NCI-H2171 (cell line): ENCODE results near the gene NCOR2.

Experiments
- DNase-seq: peaks from one replicate; lab custom pipeline; 2025; lab: John Stamatoyannopoulos, UW

The NCOR2 gene

GRCh38 chr12:124559182-124560017, 8.0 kb downstream of the NCOR2 start:
- no peak for DNase-seq

DNA sequence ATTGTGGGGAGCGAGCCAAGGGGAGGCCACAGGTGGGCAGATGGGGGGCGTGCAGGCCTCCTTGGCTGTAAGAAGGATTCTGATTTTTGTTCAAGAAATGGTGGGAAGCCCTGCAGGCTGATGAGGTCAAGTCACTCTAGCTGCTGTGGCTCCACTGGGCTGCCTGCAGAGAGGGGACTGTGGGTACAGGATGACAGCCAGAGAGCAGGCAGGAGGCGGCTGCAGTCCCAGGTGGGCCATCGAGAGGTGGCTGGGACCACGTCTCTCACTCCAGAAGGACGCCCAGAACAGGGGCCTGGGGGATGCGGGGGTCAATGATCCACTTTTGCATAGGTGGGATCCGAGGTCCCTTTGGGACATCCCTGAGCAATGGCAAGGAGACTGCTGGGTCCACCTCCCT, 9.1 kb downstream of the NCOR2 start:
- no peak for DNase-seq

DNA sequence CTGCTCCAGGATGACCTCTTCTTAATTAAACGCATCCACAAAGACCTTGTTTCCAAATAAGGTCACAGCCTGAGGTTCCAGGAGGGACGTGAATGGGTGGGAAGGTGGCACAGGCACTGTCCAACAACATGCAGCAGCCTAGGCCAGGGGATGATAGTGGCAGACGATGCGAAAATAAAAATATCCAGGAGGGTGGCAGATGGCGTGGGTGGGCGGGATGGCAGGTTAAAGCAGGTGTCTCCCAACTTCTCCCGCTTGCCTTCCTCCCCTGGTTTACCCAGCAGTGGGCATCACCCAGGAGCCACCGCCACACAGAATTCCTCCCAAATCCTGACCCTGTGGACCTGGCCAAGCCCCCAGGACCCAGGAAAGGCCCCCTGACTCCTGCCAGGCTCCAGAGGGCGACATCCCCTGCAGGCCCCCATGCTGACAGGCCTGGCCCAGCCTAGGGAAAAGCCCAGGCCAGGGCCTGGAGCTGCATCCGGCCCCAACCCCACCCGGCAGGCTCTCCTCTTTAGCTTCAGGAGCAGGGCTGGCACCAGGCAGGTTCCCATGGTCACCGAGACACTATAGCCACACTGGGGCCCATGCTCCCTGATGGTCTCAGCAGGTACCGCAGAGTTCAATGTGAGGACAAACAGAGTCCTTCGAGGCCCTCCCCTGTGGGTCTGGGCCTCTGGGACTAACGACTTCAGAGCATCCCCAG, 9.7 kb downstream of the NCOR2 start:
- DNase-seq = peak; percentile 64

DNA sequence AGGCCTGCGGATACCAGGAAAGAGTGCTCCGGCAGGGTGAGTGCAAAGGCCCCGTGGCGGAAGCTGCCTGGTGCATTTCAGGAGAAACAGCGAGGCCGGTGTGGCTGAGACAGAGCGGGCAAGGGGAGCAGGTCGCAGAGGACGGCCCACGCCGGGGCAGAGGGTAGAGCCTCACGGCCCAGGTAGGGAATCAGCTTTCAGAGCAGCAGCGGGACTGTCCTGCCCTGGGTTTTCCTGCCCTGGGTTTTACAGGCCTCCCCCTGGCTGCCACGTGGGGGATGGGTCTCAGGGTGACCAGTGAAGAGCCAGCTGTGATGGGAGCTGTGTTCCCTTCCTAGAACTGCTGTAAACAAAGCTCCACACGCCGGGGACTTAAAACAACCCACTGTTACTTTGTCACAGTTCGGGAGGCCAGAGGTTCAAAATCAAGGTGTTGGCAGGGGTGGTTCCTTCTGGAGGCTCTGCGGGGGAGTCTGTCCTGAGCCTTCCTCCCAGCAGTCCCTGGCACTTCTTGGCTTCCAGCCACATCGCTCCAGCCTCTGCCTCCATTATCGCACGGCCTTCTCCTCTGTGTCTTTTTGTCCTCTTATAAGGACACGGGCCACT, 10.4 kb downstream of the NCOR2 start:
- DNase-seq = no peak

- no peak for DNase-seq
These were observed 11.3 kb downstream of the NCOR2 start for GRCh38 chr12:124556074-124556466.

DNA sequence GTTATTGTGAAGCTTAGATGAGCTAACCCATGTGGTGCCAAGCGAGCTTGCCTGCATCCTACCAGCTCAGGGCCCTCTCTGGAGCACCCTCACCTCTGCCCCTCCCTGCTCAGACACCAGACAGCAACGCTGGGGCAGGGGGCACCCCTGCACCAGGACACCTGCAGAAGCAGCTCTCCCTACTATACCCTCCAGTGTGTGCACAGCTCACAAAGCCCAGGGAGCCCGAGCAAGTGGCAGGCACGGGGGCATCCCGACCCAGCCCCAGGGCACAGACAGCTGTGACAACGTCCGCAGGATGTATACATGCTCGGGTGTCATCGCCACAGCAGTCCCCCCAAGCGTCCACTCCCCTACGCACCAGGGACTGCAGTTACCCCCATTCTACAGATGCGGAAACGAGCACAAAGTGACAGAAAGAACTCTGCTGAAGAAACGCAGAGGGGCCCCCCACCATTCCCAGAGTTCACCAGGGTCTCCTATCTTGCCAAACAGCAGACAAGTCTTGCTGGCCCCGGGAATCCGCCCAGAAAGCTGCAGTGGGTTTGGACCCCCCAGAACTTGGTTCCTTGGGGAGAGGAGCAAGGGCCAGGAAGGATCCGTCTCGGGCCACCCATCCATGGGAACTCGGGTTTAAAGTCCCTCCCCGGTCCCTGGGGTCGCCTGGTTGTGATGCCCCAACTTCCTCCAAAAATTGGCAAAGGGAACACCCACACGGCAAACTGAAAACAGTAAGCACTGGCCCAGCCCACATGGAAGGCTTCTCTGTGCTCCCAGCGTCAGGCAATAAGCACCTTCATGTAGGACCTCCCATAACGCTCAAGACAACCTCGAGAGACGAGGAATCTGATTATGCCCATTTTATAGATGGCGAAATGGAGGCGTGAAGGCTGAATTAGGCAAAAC, 12.0 kb downstream of the NCOR2 start:
- DNase-seq = no peak

GRCh38 chr12:124554429-124555029, 12.9 kb downstream of the NCOR2 start:
- DNase-seq = no peak

- no peak for DNase-seq
These were observed 13.5 kb downstream of the NCOR2 start for GRCh38 chr12:124553862-124554428.

GRCh38 chr12:124551268-124552144, 15.9 kb downstream of the NCOR2 start:
- DNase-seq = peak; percentile 91

GRCh38 chr12:124550123-124551089, 17.0 kb downstream of the NCOR2 start:
- DNase-seq = no peak

DNA sequence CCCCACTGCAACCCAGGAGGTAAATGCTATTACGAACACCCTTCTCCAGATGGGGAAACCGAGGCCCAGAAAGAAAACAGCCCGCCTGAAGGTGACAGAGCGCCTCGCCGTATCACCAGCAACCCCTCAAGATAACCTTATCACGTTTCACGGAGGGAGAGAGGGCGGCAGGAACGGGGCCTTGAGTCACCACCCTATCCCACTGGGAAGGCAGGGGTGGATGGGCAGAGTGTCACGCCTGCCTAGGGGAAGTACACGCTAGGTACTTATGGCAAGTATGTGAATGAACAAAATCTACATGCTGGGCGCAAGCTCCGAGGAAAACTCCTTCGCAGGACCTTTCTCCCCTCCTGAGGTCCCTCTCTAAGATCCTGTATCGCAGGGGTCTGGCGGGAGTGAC, 17.8 kb downstream of the NCOR2 start:
- no peak for DNase-seq

DNA sequence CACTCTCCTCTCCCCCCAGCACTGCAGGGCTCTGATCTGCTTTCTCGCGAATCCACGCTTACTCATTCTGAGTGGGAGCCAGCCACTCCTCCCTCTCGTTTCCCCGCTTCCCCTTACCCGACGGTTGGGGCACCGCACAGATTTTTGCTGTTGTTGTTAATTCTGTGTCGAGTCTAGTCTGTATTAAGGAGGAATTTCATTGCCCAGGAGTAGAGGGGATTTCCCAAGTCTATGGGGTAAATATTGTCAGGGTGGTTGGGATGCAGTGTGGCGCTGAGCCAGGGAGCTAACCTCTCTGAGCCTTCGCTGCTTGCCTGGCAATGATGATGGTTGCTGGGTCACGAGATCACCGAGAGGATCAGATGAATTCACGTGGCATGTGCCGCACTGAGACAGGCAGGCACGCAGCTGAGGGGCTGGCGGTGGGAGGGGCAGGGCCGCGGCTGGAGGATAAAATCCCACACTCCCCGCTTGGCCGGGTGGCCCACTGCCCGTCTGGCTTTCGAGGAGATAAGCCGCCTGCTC, 18.5 kb downstream of the NCOR2 start:
- peak; percentile 73 for DNase-seq

- DNase-seq = no peak
These were observed 19.8 kb downstream of the NCOR2 start for GRCh38 chr12:124547626-124548025.

DNA sequence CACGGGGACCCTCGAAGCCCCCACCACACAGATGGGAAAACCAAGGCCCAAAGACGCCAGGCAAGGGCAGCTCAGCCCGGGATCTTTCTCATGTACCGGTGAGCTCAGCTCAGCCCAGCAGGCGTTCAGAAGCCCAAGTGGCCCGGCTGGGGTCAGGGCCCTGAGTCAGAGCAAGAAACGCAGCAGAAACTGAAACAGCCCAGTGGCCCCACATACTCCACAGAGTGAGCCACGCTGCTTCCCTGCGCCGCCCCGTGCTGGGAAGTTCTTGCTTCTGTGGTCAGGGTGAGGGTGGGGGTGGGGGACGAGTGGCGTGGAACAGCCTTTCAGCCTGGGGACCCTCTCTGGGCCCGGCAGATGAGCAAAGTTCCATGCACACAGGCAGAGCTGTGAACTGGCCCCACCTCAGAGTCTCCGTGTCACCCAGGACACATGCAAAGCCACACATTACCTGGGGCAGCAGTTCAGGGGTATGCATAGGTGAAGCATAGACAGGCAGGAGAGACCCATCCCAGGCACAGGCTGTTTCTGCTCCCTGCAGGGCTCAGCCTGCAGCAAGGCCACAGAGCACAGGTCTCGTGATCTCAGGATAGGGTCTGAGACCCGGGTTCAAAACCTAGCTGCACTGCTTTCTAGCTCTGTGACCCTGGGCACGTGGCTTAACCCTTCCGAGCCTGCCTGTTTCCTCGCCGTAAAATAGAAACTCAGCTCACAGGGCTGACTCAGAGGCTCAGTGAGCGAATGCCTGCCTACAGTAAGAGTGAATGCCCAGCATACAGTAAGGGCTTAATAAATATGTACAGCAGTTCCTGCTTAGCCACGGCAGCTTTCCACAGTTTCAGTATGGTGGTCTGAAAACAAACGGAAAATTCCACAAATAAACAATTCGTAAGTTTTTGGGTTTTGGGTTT, 21.6 kb downstream of the NCOR2 start:
- no peak for DNase-seq

DNA sequence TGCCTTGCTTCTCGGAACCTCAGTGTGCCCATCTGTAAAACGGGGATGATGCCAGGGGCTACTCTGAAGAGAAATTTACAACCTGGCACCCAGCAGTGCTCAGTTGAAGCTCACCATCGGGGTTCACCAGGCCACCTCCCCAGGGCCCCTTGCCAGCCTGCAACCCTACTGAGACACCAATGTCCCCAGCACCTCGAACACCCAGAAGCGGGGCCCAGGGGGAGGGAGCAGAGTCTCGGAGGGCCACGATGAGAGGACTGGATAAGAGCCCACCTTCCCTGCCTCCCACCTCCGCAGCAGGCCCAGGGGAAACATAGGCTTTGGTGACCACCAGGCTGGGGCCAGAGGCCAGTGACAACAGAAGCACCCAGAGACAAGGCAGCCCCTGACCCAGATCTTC, 22.4 kb downstream of the NCOR2 start:
- no peak for DNase-seq

DNA sequence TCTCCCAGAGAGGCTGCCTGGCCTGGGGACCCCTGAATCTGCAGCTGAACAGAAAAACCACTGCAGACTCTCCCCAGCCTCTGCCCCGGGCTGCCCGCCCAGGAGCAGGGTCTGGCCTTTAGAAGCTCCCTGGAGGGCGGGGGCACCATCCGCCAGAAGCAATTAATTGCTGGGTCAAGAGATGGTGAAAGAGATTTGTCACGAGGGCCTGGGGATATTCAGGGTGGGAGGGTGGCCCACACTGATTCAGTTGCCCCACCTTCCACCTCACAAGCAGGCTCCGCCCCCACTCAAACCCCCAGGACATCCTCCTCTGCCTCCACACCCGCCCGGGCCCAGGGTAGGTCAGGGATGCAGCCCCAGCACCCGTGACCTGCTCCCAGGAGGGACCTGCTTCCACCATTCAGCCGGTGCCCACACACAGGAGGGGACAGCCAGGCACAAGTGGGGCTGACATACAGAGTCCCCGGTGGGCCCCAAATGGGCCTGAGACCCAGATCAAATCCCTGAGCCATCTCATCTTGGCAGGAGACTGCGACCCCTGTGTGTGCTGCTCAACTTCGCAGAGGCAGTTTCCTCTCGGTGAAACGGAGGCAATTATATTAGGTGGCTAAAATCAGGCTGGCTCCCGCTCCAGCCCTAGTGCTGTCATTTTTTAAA, 23.0 kb downstream of the NCOR2 start:
- DNase-seq = no peak
